Measurements from ENCODE around the gene NAT9.
A peak's percentile ranks its signal among the peaks of the same experiment; 100 is the strongest.

NAT9 gene

GRCh38 chr17:74779501-74779900 lies 3.4 kb upstream of the NAT9 start:
- DNase-seq: peak; percentile 33

GRCh38 chr17:74778960-74779359 lies 2.8 kb upstream of the NAT9 start:
- no peak for DNase-seq

- DNase-seq: no peak
These were observed 1.9 kb upstream of the NAT9 start for GRCh38 chr17:74777901-74778515.

GRCh38 chr17:74776990-74777389 lies 845 bp upstream of the NAT9 start:
- DNase-seq: peak; percentile 24

GRCh38 chr17:74775409-74776043 lies 619 bp downstream of the NAT9 start:
- no peak for DNase-seq

GRCh38 chr17:74773871-74774286 lies 2.3 kb downstream of the NAT9 start:
- no peak for DNase-seq

GRCh38 chr17:74773414-74773813 lies 2.7 kb downstream of the NAT9 start:
- DNase-seq: no peak

- DNase-seq: no peak
These were observed 4.1 kb downstream of the NAT9 start for GRCh38 chr17:74772053-74772452.

- DNase-seq: no peak
These were observed 4.7 kb downstream of the NAT9 start for GRCh38 chr17:74771319-74771914.

GRCh38 chr17:74770498-74771318 lies 5.4 kb downstream of the NAT9 start:
- DNase-seq: peak; percentile 79

GRCh38 chr17:74769856-74770497 lies 6.2 kb downstream of the NAT9 start:
- no peak for DNase-seq

- no peak for DNase-seq
These were observed 6.8 kb downstream of the NAT9 start for GRCh38 chr17:74769266-74769855.

GRCh38 chr17:74768763-74769114 lies 7.4 kb downstream of the NAT9 start:
- DNase-seq: no peak

GRCh38 chr17:74768069-74768762 lies 7.9 kb downstream of the NAT9 start:
- no peak for DNase-seq

- no peak for DNase-seq
These were observed 9.0 kb downstream of the NAT9 start for GRCh38 chr17:74767111-74767516.

GRCh38 chr17:74766413-74766812 lies 9.7 kb downstream of the NAT9 start:
- no peak for DNase-seq

GRCh38 chr17:74764751-74765286 lies 11.3 kb downstream of the NAT9 start:
- no peak for DNase-seq

- no peak for DNase-seq
These were observed 12.4 kb downstream of the NAT9 start for GRCh38 chr17:74763565-74764387.

GRCh38 chr17:74761931-74762330 lies 14.2 kb downstream of the NAT9 start:
- DNase-seq: no peak

GRCh38 chr17:74761419-74761818 lies 14.7 kb downstream of the NAT9 start:
- no peak for DNase-seq
